H1 (cell line): ENCODE results near the gene ZMYND15. TPM values are rescaled to one million over a fixed set of nuclear protein-coding genes. Genes with fewer than 3 reads are reported as not detected.

ENCODE experiments used
- CTCF ChIA-PET: fragments of 300-600 bp; sonication (Branson Sonifier 250); formaldehyde crosslinking; loops from one replicate; lab custom pipeline; 2021; ENCODE audit not compliant: partially characterized antibody; lab: Charles Lee
- POLR2A ChIA-PET: fragments of 300-600 bp; sonication (Branson Sonifier 250); formaldehyde crosslinking; loops from one replicate; lab custom pipeline; 2021; ENCODE audit warnings: inconsistent platforms; ENCODE audit not compliant: partially characterized antibody; lab: Charles Lee
- DNase-seq, 2 experiments: peaks; one replicate each; pipeline versions ENCODE4 v3.0.0 to v3.0.0-alpha.2; 2010 to 2022; ENCODE audit warnings: low spot score in 2 of 2, low read depth in 1 of 2, mixed read lengths in 1 of 2
- FAIRE-seq: peaks from 2 replicates; lab custom pipeline; 2011; peaks lifted over from hg19 to GRCh38; lab: Jason Lieb, UNC
- H2AFZ ChIP-seq: 2 replicates; pipeline ENCODE4 v1.8.1; 2012; ENCODE audit warnings: low read length, inconsistent platforms
- H2AK5ac ChIP-seq: 2 replicates; pipeline ENCODE4 v1.6.1; 2013; ENCODE audit warnings: low read depth, low read length
- H2BK120ac ChIP-seq: replicated peaks from 2 replicates; pipeline ENCODE3; 2013; ENCODE audit warnings: low read depth, low read length, inconsistent platforms
- H2BK12ac ChIP-seq: 2 replicates; pipeline ENCODE4 v1.6.1; 2013; ENCODE audit warnings: low read depth, low read length
- H2BK15ac ChIP-seq: 2 replicates; pipeline ENCODE4 v1.6.1; 2013; ENCODE audit warnings: low read length
- H2BK20ac ChIP-seq: 2 replicates; pipeline ENCODE4 v1.6.1; 2013; ENCODE audit warnings: low read length
- H2BK5ac ChIP-seq: 2 replicates; pipeline ENCODE4 v1.6.1; 2013; ENCODE audit warnings: low read depth, low read length
- H3K14ac ChIP-seq: 2 replicates; pipeline ENCODE4 v1.6.1; 2013; ENCODE audit warnings: inconsistent platforms; ENCODE audit not compliant: insufficient read length
- H3K18ac ChIP-seq: 2 replicates; pipeline ENCODE4 v1.6.1; 2013; ENCODE audit warnings: low read length; ENCODE audit errors: extremely low read depth
- H3K23ac ChIP-seq: 2 replicates; pipeline ENCODE4 v1.6.1; 2013; ENCODE audit warnings: inconsistent platforms; ENCODE audit not compliant: insufficient read length
- H3K23me2 ChIP-seq: 2 replicates; pipeline ENCODE4 v1.6.1; 2013; ENCODE audit warnings: low read depth, low read length
- H3K27ac ChIP-seq: 2 replicates; pipeline ENCODE4 v1.6.1; 2011; ENCODE audit warnings: low read depth, low read length, inconsistent platforms
- H3K27me3 ChIP-seq, 4 experiments: replicated peaks in 1 of 4; 1 replicate in 1 of 4; 2 replicates in 3 of 4; pipeline versions ENCODE4 v1.6.1 to v1.8.1; 2011 to 2013; ENCODE audit warnings: low read length in 3 of 4, mild to moderate bottlenecking in 3 of 4, inconsistent platforms in 2 of 4, mixed read lengths in 2 of 4, moderate library complexity in 1 of 4; ENCODE audit not compliant: control insufficient read depth in 3 of 4, insufficient read depth in 3 of 4; ENCODE audit errors: extremely low read depth in 1 of 4
- H3K36me3 ChIP-seq, 4 experiments: 2 replicates each; pipeline versions ENCODE4 v1.6.1 to v1.8.1; 2011 to 2013; ENCODE audit warnings: mild to moderate bottlenecking in 4 of 4, low read length in 3 of 4, moderate library complexity in 2 of 4, control low read depth in 1 of 4, inconsistent platforms in 1 of 4; ENCODE audit not compliant: insufficient read depth in 4 of 4, control insufficient read depth in 2 of 4
- H3K4ac ChIP-seq: replicated peaks from 2 replicates; pipeline ENCODE3; 2013; ENCODE audit warnings: low read length, low read depth, mixed read lengths, inconsistent platforms; ENCODE audit not compliant: insufficient read length
- H3K4me1 ChIP-seq, 4 experiments: replicated peaks in 1 of 4; 1 replicate in 1 of 4; 2 replicates in 3 of 4; pipeline versions ENCODE4 v1.6.1 to v1.8.1; 2011 to 2013; ENCODE audit warnings: low read length in 3 of 4, inconsistent platforms in 2 of 4, mixed read lengths in 1 of 4; ENCODE audit not compliant: insufficient read depth in 4 of 4, control insufficient read depth in 3 of 4
- H3K4me2 ChIP-seq, 2 experiments: 2 replicates each; pipeline versions ENCODE4 v1.6.1 to v1.8.1; 2011 to 2013; ENCODE audit warnings: low read depth in 2 of 2, low read length in 2 of 2, control low read depth in 1 of 2, inconsistent platforms in 1 of 2, mild to moderate bottlenecking in 1 of 2; ENCODE audit not compliant: insufficient read depth in 1 of 2
- H3K4me3 ChIP-seq, 4 experiments: fragments of 200-600, 300-600 bp in 1 of 4; sonication (generic), shearing (Covaris generic), sonication (Bioruptor Twin) in 1 of 4; 2 replicates each; pipeline versions ENCODE4 v1.5.1 to v1.8.1; 2011 to 2016; ENCODE audit warnings: low read length in 4 of 4, low read depth in 3 of 4, control low read depth in 2 of 4, inconsistent platforms in 2 of 4, mild to moderate bottlenecking in 2 of 4, mixed read lengths in 1 of 4, moderate library complexity in 1 of 4; ENCODE audit not compliant: insufficient read depth in 2 of 4; ENCODE audit errors: extremely low read depth in 1 of 4
- H3K56ac ChIP-seq: replicated peaks from 2 replicates; pipeline ENCODE3; 2013; ENCODE audit warnings: low read depth, mild to moderate bottlenecking, mixed read lengths, low read length, inconsistent platforms; ENCODE audit not compliant: insufficient read length
- H3K79me1 ChIP-seq: 2 replicates; pipeline ENCODE4 v1.6.1; 2013; ENCODE audit warnings: low read depth, low read length, control low read depth
- H3K79me2 ChIP-seq, 2 experiments: 2 replicates each; pipeline versions ENCODE4 v1.6.1 to v1.8.1; 2012 to 2013; ENCODE audit warnings: low read length in 2 of 2, mild to moderate bottlenecking in 2 of 2, inconsistent platforms in 1 of 2; ENCODE audit not compliant: insufficient read depth in 2 of 2, control insufficient read depth in 1 of 2
- H3K9ac ChIP-seq, 4 experiments: replicated peaks in 1 of 4; 1 replicate in 1 of 4; 2 replicates in 3 of 4; pipeline versions ENCODE4 v1.6.1 to v1.8.1; 2011 to 2013; ENCODE audit warnings: low read depth in 3 of 4, low read length in 3 of 4, control low read depth in 2 of 4, mild to moderate bottlenecking in 2 of 4, moderate library complexity in 2 of 4, inconsistent platforms in 1 of 4; ENCODE audit errors: extremely low read depth in 1 of 4
- H3K9me3 ChIP-seq, 2 experiments: 2 replicates each; pipeline versions ENCODE4 v1.6.1 to v1.8.1; 2012 to 2013; ENCODE audit warnings: mild to moderate bottlenecking in 2 of 2, moderate library complexity in 2 of 2, control low read depth in 1 of 2, inconsistent platforms in 1 of 2, low read depth in 1 of 2, low read length in 1 of 2, mixed read lengths in 1 of 2; ENCODE audit not compliant: insufficient read depth in 2 of 2
- H4K20me1 ChIP-seq, 2 experiments: replicated peaks in 1 of 2; 2 replicates each; pipeline versions ENCODE3 to v1.8.1; 2011 to 2013; ENCODE audit warnings: inconsistent platforms in 2 of 2, low read length in 2 of 2, mild to moderate bottlenecking in 1 of 2; ENCODE audit not compliant: insufficient read depth in 2 of 2, control insufficient read depth in 1 of 2
- H4K5ac ChIP-seq: 2 replicates; pipeline ENCODE4 v1.6.1; 2013; ENCODE audit warnings: low read length, low read depth, mixed read lengths, inconsistent platforms; ENCODE audit not compliant: insufficient read length
- H4K8ac ChIP-seq: 2 replicates; pipeline ENCODE4 v1.8.0; 2013; ENCODE audit warnings: mild to moderate bottlenecking, moderate library complexity, low read length, inconsistent platforms; ENCODE audit not compliant: insufficient read depth; ENCODE audit errors: extremely low read depth
- H4K91ac ChIP-seq: replicated peaks from 2 replicates; pipeline ENCODE3; 2013; ENCODE audit warnings: low read length, mixed read lengths, inconsistent platforms; ENCODE audit not compliant: insufficient read length
- CEBPB ChIP-seq: IDR thresholded peaks from 2 replicates; pipeline ENCODE4 v1.6.1; 2012; ENCODE audit warnings: low read depth, low read length
- CHD2 ChIP-seq: IDR thresholded peaks from 2 replicates; pipeline ENCODE4 v1.6.1; 2012; ENCODE audit warnings: low read length, improper control_type of control experiment
- E2F6 ChIP-seq: IDR thresholded peaks from 2 replicates; pipeline ENCODE4 v1.6.1; 2012; ENCODE audit warnings: inconsistent platforms
- GTF2F1 ChIP-seq: IDR thresholded peaks from 2 replicates; pipeline ENCODE4 v1.6.1; 2012; ENCODE audit warnings: low read depth, low read length, improper control_type of control experiment, borderline replicate concordance
- KDM4A ChIP-seq: IDR thresholded peaks from one replicate; pipeline ENCODE4 v1.7.1; 2012; ENCODE audit warnings: low read depth, mild to moderate bottlenecking, moderate library complexity, low read length, inconsistent platforms; ENCODE audit not compliant: severe bottlenecking
- MAX ChIP-seq: IDR thresholded peaks from 2 replicates; pipeline ENCODE4 v1.6.1; 2012; ENCODE audit warnings: inconsistent platforms
- SAP30 ChIP-seq: fragments of 300-600 bp; sonication (generic); IDR thresholded peaks from 2 replicates; pipeline ENCODE4 v1.7.1; 2012; ENCODE audit warnings: low read length, moderate library complexity, mild to moderate bottlenecking, inconsistent platforms; ENCODE audit not compliant: insufficient read depth, insufficient replicate concordance
- SIRT6 ChIP-seq: IDR thresholded peaks from one replicate; pipeline ENCODE4 v1.7.1; 2012; ENCODE audit warnings: low read length, inconsistent platforms
- TAF1 ChIP-seq: IDR thresholded peaks from 2 replicates; pipeline ENCODE4 v1.6.1; 2011; ENCODE audit warnings: mild to moderate bottlenecking, low read depth, low read length
- TEAD4 ChIP-seq: IDR thresholded peaks from 2 replicates; pipeline ENCODE4 v1.6.1; 2012; ENCODE audit warnings: low read depth, low read length, inconsistent platforms, mixed read lengths
- USF2 ChIP-seq: IDR thresholded peaks from 2 replicates; pipeline ENCODE4 v1.6.1; 2011; ENCODE audit warnings: low read length, improper control_type of control experiment
- WGBS, 2 experiments: shearing (Covaris generic) in 1 of 2; methylation state at CpG; one replicate each; pipeline versions ENCODE4 v1.1.6 to v1.1.7; 2013 to 2015; ENCODE audit warnings: low lambda C conversion rate in 2 of 2, mixed read lengths in 2 of 2, inconsistent platforms in 1 of 2, low coverage in 1 of 2, missing lambda C conversion rate in 1 of 2; ENCODE audit not compliant: insufficient replicate concordance in 2 of 2, insufficient coverage in 1 of 2, insufficient read length in 1 of 2; ENCODE audit errors: extremely low coverage in 1 of 2, missing lambda C conversion rate in 1 of 2; 5-methylcytosine and 5-hydroxymethylcytosine counted together
- polyA plus RNA-seq, 7 experiments: library from polyadenylated mRNA; depleted of rRNA in 3 of 7; stranded (reverse) in 5 of 7; unstranded in 2 of 7; fragments of >200 nt in 5 of 7; fragments of 200-250 nt in 2 of 7; gene quantifications; 1 replicate in 5 of 7; 2 replicates in 1 of 7; 4 replicates in 1 of 7; pipeline versions ENCODE4 v1.2.1 to v1.2.3, GENCODE V29; 2011 to 2013; ENCODE audit warnings: missing spikeins in 2 of 7, mixed read lengths in 2 of 7
- total RNA-seq: library from RNA; stranded (reverse); fragmentation: NEBNext Ultra II Directional; extraction: Animal tissue kit (Norgen Biotek cat#: 25700); gene quantifications from 2 replicates; pipeline ENCODE4 v1.2.1, GENCODE V29; 2021

ZMYND15 gene
- total and polyA plus RNA-seq, 2 of the 8 experiments (the other 6 are each of a cell fraction or from before 2014, with no cell fraction given), result 0.53 to 0.58 TPM

GRCh38 chr17:4782652-4783051, 43.0 kb downstream of the ZMYND15 start:
- no peak overlapping the region for H3K27ac ChIP-seq
- no peak overlapping the region for H2AK5ac ChIP-seq
- H2BK5ac ChIP-seq, result no peak overlapping the region
- H3K23ac ChIP-seq, result no peak overlapping the region
- 0 out of 7 replicates have a peak, but pooled peaks cover 0 to 2% (median 0%) of the 10 kb centered on the region in 4 experiments for H3K27me3 ChIP-seq
- H2BK120ac ChIP-seq, result no peak overlapping the region
- H4K5ac ChIP-seq, result no peak overlapping the region
- no peak overlapping the region for H3K4ac ChIP-seq
- no peaks in the 10 kb centered on the region for H3K79me2 ChIP-seq
- no peaks in the 10 kb centered on the region for H3K36me3 ChIP-seq
- no peak overlapping the region for H3K56ac ChIP-seq
- no peaks in the 10 kb centered on the region for H3K79me1 ChIP-seq
- H3K9ac ChIP-seq, result no peak overlapping the region
- 81% methylated on average over 28 of the region's 28 CpGs; no CpG with 5 or more reads in 1 of the 2 experiments for WGBS, 2 experiments
- no peak overlapping the region for H3K14ac ChIP-seq
- no peak overlapping the region for H2BK15ac ChIP-seq
- H2BK12ac ChIP-seq, result 0 out of 2 replicates have a peak overlapping the region, but pooled peaks have one; percentile 27
- POLR2A ChIA-PET, result interaction anchor here (0.7 to 1.3 kb wide), 3 partner anchors 9 to 185 kb away, joined by 3 read pairs; partner anchors contain the start of gene SPAG7
- H3K9me3 ChIP-seq, result no peaks in the 10 kb centered on the region
- H4K8ac ChIP-seq, result peak overlapping the region; percentile 83; the same call in 1 of the 2 replicates
- H3K4me3 ChIP-seq, result no peak overlapping the region
- H3K4me1 ChIP-seq, result peaks cover 0 to 12% (median under 1%) of the 10 kb centered on the region in 4 experiments; a peak in 1 of 7 replicates
- peak in 1 of 2 experiments; percentile 54 for DNase-seq
- peak overlapping the region; percentile 51; the same call in 1 of the 2 replicates for H2AFZ ChIP-seq
- H4K91ac ChIP-seq, result no peak overlapping the region
- H2BK20ac ChIP-seq, result no peak overlapping the region
- H3K18ac ChIP-seq, result no peak overlapping the region
- H3K4me2 ChIP-seq, result no peak overlapping the region
- FAIRE-seq, result no peak
- no peaks in the 10 kb centered on the region for H4K20me1 ChIP-seq
- CTCF ChIA-PET, result interaction anchor here (0.6 to 2.1 kb wide), 7 partner anchors 8 to 271 kb away, joined by 3 to 5 read pairs (median 4); no protein-coding TSS in a partner anchor
- no peaks in the 10 kb centered on the region for H3K23me2 ChIP-seq
- TF ChIP-seq E2F6 (peak; percentile 93), CEBPB (no peak), SIRT6 (no peak), SAP30 (no peak), TAF1 (no peak), MAX (peak; percentile 86), USF2 (no peak), TEAD4 (peak; percentile 54; the same call in 1 of the 2 replicates), GTF2F1 (no peak), KDM4A (no peak), CHD2 (no peak)
